H1 (cell line): ENCODE results near the gene UTP25. TPM values are rescaled to one million over a fixed set of nuclear protein-coding genes. Genes with fewer than 3 reads are reported as not detected.
A peak's percentile ranks its signal among the peaks of the same experiment; 100 is the strongest.

Experiments
- BACH1 ChIP-seq: IDR thresholded peaks from 2 replicates; pipeline ENCODE4 v1.6.1; 2012; ENCODE audit warnings: low read length, improper control_type of control experiment
- BRCA1 ChIP-seq: IDR thresholded peaks from 2 replicates; pipeline ENCODE4 v1.6.1; 2012; ENCODE audit warnings: low read depth, low read length, improper control_type of control experiment
- CBX5 ChIP-seq: fragments of 300-800, 300-1000 bp; sonication (generic); IDR thresholded peaks from 2 replicates; pipeline ENCODE4 v1.7.1; 2016; ENCODE audit warnings: antibody characterized with exemption, low read length, low read depth
- CBX8 ChIP-seq: fragments of 300-800, 300-1000 bp; sonication (generic); IDR thresholded peaks from 2 replicates; pipeline ENCODE4 v1.7.1; 2016; ENCODE audit warnings: low read depth, low read length, borderline replicate concordance
- GABPA ChIP-seq: IDR thresholded peaks from 2 replicates; pipeline ENCODE4 v1.6.1; 2011; ENCODE audit warnings: mild to moderate bottlenecking, low read length, moderate library complexity, borderline replicate concordance; ENCODE audit not compliant: insufficient read depth
- JUN ChIP-seq: IDR thresholded peaks from 2 replicates; pipeline ENCODE4 v1.6.1; 2011; ENCODE audit warnings: low read depth, mild to moderate bottlenecking, improper control_type of control experiment, low read length
- KDM4A ChIP-seq: IDR thresholded peaks from one replicate; pipeline ENCODE4 v1.7.1; 2012; ENCODE audit warnings: low read depth, mild to moderate bottlenecking, moderate library complexity, low read length, inconsistent platforms; ENCODE audit not compliant: severe bottlenecking
- KDM5A ChIP-seq: fragments of 200-600 bp; IDR thresholded peaks from 2 replicates; pipeline ENCODE4 v1.7.1; 2012; ENCODE audit warnings: mild to moderate bottlenecking, low read length, inconsistent platforms, mixed read lengths
- NANOG ChIP-seq: IDR thresholded peaks from 2 replicates; pipeline ENCODE4 v1.6.1; 2011; ENCODE audit warnings: low read length, low read depth, mild to moderate bottlenecking, inconsistent platforms; ENCODE audit not compliant: insufficient read depth, poor library complexity, severe bottlenecking
- NRF1 ChIP-seq: IDR thresholded peaks from 2 replicates; pipeline ENCODE4 v1.6.1; 2011; ENCODE audit warnings: mild to moderate bottlenecking, low read depth, low read length, improper control_type of control experiment
- SAP30 ChIP-seq: fragments of 300-600 bp; sonication (generic); IDR thresholded peaks from 2 replicates; pipeline ENCODE4 v1.7.1; 2012; ENCODE audit warnings: low read length, moderate library complexity, mild to moderate bottlenecking, inconsistent platforms; ENCODE audit not compliant: insufficient read depth, insufficient replicate concordance
- SP2 ChIP-seq: IDR thresholded peaks from 2 replicates; pipeline ENCODE4 v1.6.1; 2012; ENCODE audit warnings: mild to moderate bottlenecking, low read length, inconsistent platforms
- SP4 ChIP-seq: IDR thresholded peaks from 2 replicates; pipeline ENCODE4 v1.6.1; 2012; ENCODE audit warnings: low read length, inconsistent platforms
- TAF1 ChIP-seq: IDR thresholded peaks from 2 replicates; pipeline ENCODE4 v1.6.1; 2011; ENCODE audit warnings: mild to moderate bottlenecking, low read depth, low read length
- polyA plus RNA-seq, 7 experiments: library from polyadenylated mRNA; depleted of rRNA in 3 of 7; stranded (reverse) in 5 of 7; unstranded in 2 of 7; fragments of >200 nt in 5 of 7; fragments of 200-250 nt in 2 of 7; gene quantifications; 1 replicate in 5 of 7; 2 replicates in 1 of 7; 4 replicates in 1 of 7; pipeline versions ENCODE4 v1.2.1 to v1.2.3, GENCODE V29; 2011 to 2013; ENCODE audit warnings: missing spikeins in 2 of 7, mixed read lengths in 2 of 7
- total RNA-seq: library from RNA; stranded (reverse); fragmentation: NEBNext Ultra II Directional; extraction: Animal tissue kit (Norgen Biotek cat#: 25700); gene quantifications from 2 replicates; pipeline ENCODE4 v1.2.1, GENCODE V29; 2021
- TF ChIP-seq, protein P1 (sequence below): IDR thresholded peaks from 2 replicates; pipeline ENCODE4 v1.6.1; 2012; ENCODE audit warnings: inconsistent platforms
- TF ChIP-seq, protein P2 (sequence below), 3 experiments: IDR thresholded peaks; 1 replicate in 2 of 3; 2 replicates in 1 of 3; pipeline versions ENCODE4 v1.5.1 to v1.6.1; 2011; ENCODE audit warnings: low read length in 3 of 3, mild to moderate bottlenecking in 3 of 3, inconsistent platforms in 2 of 3, low read depth in 1 of 3, moderate library complexity in 1 of 3; ENCODE audit not compliant: insufficient read depth in 1 of 3; ENCODE audit errors: control extremely low read depth in 1 of 3
- TF ChIP-seq, protein P3 (sequence below): IDR thresholded peaks from 2 replicates; pipeline ENCODE4 v1.6.1; 2011; ENCODE audit warnings: low read length, improper control_type of control experiment
- TF ChIP-seq, protein P4 (sequence below): IDR thresholded peaks from 2 replicates; pipeline ENCODE4 v1.6.1; 2012; ENCODE audit warnings: low read length, inconsistent platforms

Gene UTP25
- total and polyA plus RNA-seq, 2 of the 8 experiments (the other 6 are each of a cell fraction or from before 2014, with no cell fraction given), result 4.0 to 7.6 TPM

DNA sequence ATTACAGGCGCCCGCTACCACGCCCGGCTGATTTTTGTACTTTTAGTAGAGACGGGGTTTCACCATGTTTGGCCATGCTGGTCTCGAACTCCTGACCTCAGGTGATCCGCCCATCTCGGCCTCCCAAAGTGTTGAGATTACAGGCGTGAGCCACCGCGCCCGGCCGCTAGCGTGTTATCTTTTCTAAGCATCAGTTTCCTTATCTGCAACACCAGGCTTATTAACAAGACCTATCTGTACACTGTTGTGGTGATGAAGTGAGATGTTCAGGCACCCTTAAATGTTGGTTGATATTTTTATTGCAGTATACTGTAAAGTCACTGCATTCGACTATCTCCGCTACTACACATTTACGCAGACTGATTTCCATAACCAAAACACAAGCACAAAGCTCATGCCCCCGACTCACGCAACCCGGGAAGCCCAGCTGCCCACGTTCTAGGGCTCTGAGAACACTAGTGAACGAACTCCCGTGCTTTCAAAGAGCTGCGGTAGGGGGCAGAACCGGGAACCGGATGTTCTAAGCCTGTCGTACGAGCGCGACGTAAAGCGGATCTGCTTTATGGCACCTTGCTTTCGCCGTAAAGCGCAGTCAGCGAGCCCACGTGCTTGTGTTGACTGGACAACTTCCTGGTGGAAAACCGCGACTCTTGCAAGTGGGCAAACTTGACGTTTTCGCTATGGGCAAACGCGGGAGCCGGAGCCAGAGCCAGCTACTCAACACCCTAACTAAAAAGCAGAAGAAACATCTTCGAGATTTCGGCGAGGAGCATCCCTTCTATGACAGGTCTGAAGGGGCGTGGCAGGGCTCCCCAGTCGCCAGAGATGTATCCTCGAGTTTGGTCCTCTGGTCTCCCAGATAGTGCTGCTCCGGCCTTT is at the start of gene UTP25 (continued):
- peak; percentile 41; the same call in 1 of the 2 replicates for TF ChIP-seq BACH1
- TF ChIP-seq SAP30, result peak; percentile 100
- peak; percentile 74 for TF ChIP-seq TAF1
- TF ChIP-seq SP2, result no peak
- TF ChIP-seq CBX8, result no peak
- TF ChIP-seq, protein P1, sequence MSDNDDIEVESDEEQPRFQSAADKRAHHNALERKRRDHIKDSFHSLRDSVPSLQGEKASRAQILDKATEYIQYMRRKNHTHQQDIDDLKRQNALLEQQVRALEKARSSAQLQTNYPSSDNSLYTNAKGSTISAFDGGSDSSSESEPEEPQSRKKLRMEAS, result peak; percentile 99
- no peak for TF ChIP-seq NRF1
- TF ChIP-seq, protein P2, sequence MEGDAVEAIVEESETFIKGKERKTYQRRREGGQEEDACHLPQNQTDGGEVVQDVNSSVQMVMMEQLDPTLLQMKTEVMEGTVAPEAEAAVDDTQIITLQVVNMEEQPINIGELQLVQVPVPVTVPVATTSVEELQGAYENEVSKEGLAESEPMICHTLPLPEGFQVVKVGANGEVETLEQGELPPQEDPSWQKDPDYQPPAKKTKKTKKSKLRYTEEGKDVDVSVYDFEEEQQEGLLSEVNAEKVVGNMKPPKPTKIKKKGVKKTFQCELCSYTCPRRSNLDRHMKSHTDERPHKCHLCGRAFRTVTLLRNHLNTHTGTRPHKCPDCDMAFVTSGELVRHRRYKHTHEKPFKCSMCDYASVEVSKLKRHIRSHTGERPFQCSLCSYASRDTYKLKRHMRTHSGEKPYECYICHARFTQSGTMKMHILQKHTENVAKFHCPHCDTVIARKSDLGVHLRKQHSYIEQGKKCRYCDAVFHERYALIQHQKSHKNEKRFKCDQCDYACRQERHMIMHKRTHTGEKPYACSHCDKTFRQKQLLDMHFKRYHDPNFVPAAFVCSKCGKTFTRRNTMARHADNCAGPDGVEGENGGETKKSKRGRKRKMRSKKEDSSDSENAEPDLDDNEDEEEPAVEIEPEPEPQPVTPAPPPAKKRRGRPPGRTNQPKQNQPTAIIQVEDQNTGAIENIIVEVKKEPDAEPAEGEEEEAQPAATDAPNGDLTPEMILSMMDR (IDR thresholded peaks at IDR 0.05; ENCODE audit: control extremely low read depth in 1 of 3, insufficient read depth in 1 of 3, low read depth in 1 of 3, low read length in 3 of 3), result peak; percentile 57 to 73 (median 58)
- TF ChIP-seq NANOG, result no peak
- TF ChIP-seq CBX5, result no peak
- TF ChIP-seq GABPA, result no peak
- no peak for TF ChIP-seq JUN
- no peak for TF ChIP-seq KDM5A
- TF ChIP-seq SP4, result no peak
- no peak for TF ChIP-seq BRCA1
- TF ChIP-seq KDM4A, result peak; percentile 57
- TF ChIP-seq, protein P3, sequence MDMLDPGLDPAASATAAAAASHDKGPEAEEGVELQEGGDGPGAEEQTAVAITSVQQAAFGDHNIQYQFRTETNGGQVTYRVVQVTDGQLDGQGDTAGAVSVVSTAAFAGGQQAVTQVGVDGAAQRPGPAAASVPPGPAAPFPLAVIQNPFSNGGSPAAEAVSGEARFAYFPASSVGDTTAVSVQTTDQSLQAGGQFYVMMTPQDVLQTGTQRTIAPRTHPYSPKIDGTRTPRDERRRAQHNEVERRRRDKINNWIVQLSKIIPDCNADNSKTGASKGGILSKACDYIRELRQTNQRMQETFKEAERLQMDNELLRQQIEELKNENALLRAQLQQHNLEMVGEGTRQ, result peak; percentile 43; the same call in 1 of the 2 replicates
- TF ChIP-seq, protein P4, sequence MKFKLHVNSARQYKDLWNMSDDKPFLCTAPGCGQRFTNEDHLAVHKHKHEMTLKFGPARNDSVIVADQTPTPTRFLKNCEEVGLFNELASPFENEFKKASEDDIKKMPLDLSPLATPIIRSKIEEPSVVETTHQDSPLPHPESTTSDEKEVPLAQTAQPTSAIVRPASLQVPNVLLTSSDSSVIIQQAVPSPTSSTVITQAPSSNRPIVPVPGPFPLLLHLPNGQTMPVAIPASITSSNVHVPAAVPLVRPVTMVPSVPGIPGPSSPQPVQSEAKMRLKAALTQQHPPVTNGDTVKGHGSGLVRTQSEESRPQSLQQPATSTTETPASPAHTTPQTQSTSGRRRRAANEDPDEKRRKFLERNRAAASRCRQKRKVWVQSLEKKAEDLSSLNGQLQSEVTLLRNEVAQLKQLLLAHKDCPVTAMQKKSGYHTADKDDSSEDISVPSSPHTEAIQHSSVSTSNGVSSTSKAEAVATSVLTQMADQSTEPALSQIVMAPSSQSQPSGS, result no peak; the same call in 1 of the 2 replicates
